Thyroid gland (tissue), 4 donors: Measurements from ENCODE around the gene CTNNA2. TPM values are rescaled to one million over a fixed set of nuclear protein-coding genes. Genes with fewer than 3 reads are reported as not detected.

Experiments used
- DNase-seq, 2 donors: peaks; one replicate each; pipeline ENCODE4 v3.0.0-alpha.2; 2019
- H3K27ac ChIP-seq, 3 donors: fragments of 200-600 bp; sonication (generic); 1 replicate in 2 of 3; 2 replicates in 1 of 3; pipeline ENCODE4 v1.5.1; 2016 to 2019; ENCODE audit warnings: mild to moderate bottlenecking in 1 of 3, moderate library complexity in 1 of 3
- H3K27me3 ChIP-seq: fragments of 200-600 bp; sonication (generic); one replicate; pipeline ENCODE4 v1.5.1; 2019
- H3K36me3 ChIP-seq, 2 donors: fragments of 200-600 bp; sonication (generic); one replicate each; pipeline ENCODE4 v1.5.1; 2016 to 2019
- H3K4me1 ChIP-seq, 2 donors: fragments of 200-600 bp; sonication (generic); one replicate each; pipeline ENCODE4 v1.5.1; 2017 to 2019
- H3K4me3 ChIP-seq, 3 donors: fragments of 200-600 bp; sonication (generic); replicated peaks in 1 of 3; 1 replicate in 2 of 3; 2 replicates in 1 of 3; pipeline ENCODE4 v1.5.1; 2016; ENCODE audit warnings: mild to moderate bottlenecking in 1 of 3
- H3K9me3 ChIP-seq: fragments of 200-600 bp; sonication (generic); one replicate; pipeline ENCODE4 v1.5.1; 2017
- CTCF ChIP-seq, 6 experiments: fragments of 200-600 bp in 3 of 6; fragments of 450-650 bp in 3 of 6; sonication (generic) in 3 of 6; IDR thresholded peaks; one replicate each; pipeline ENCODE4 v1.5.1; 2016 to 2019; ENCODE audit warnings: antibody characterized with exemption in 6 of 6, mild to moderate bottlenecking in 2 of 6, inconsistent platforms in 1 of 6, moderate library complexity in 1 of 6
- POLR2A ChIP-seq, 2 donors: fragments of 450-650 bp; IDR thresholded peaks; one replicate each; pipeline ENCODE4 v1.6.1; 2017; ENCODE audit warnings: antibody characterized with exemption in 2 of 2, mild to moderate bottlenecking in 2 of 2, moderate library complexity in 1 of 2
- WGBS, 2 donors: methylation state at CpG; one replicate each; pipeline ENCODE4 v1.1.5; 2017; 5-methylcytosine and 5-hydroxymethylcytosine counted together
- intact Hi-C: fragments of 100-400 bp; cut with DNase I; formaldehyde crosslinking; loops from one replicate; pipeline ENCODE4 v1.15.1; 2023
- total RNA-seq, 4 donors: library from RNA; depleted of rRNA; stranded (reverse); fragments of >200 nt; gene quantifications; one replicate each; pipeline ENCODE4 v1.2.3, GENCODE V29; 2016

The CTNNA2 gene
- total RNA-seq, 4 donors from 2014 or later = 0.13 to 0.44 (median 0.22) TPM; not detected in 1

- H3K27me3 ChIP-seq = no peaks in the 10 kb centered on the region
- TF ChIP-seq POLR2A (IDR thresholded peaks at IDR 0.05) (no peak), CTCF (IDR thresholded peaks at IDR 0.05) (no peak)
- H3K4me3 ChIP-seq = no peak overlapping the region
- H3K36me3 ChIP-seq = no peaks in the 10 kb centered on the region
- WGBS, 2 donors = 75 to 77% methylated on average over 3 of the region's 3 CpGs
- H3K27ac ChIP-seq = no peak overlapping the region
- H3K4me1 ChIP-seq = no peaks in the 10 kb centered on the region
- DNase-seq = no peak
- no peaks in the 10 kb centered on the region for H3K9me3 ChIP-seq
- intact Hi-C loops = no loop called here
These were observed 1003.1 kb downstream of the CTNNA2 start for GRCh38 chr2:80515964-80516363.

GRCh38 chr2:80517316-80517715, 1004.5 kb downstream of the CTNNA2 start:
- no peak for TF ChIP-seq CTCF (IDR thresholded peaks at IDR 0.05)
- no peaks in the 10 kb centered on the region for H3K4me1 ChIP-seq
- intact Hi-C loops = no loop called here
- WGBS, 2 donors = 69% methylated on average over 3 of the region's 3 CpGs
- DNase-seq = no peak
- no peaks in the 10 kb centered on the region for H3K9me3 ChIP-seq
- H3K27me3 ChIP-seq = no peaks in the 10 kb centered on the region
- no peak overlapping the region for H3K27ac ChIP-seq
- H3K4me3 ChIP-seq = no peak overlapping the region
- no peaks in the 10 kb centered on the region for H3K36me3 ChIP-seq

GRCh38 chr2:80519121-80519643, 1006.3 kb downstream of the CTNNA2 start:
- DNase-seq = no peak
- no peaks in the 10 kb centered on the region for H3K4me1 ChIP-seq
- WGBS, 2 donors = 85 to 90% methylated on average over 3 of the region's 3 CpGs
- no peak overlapping the region for H3K27ac ChIP-seq
- intact Hi-C loops = no loop called here
- H3K4me3 ChIP-seq = no peak overlapping the region
- H3K27me3 ChIP-seq = no peaks in the 10 kb centered on the region
- TF ChIP-seq CTCF (IDR thresholded peaks at IDR 0.05) (no peak), POLR2A (IDR thresholded peaks at IDR 0.05) (no peak)
- no peaks in the 10 kb centered on the region for H3K9me3 ChIP-seq
- H3K36me3 ChIP-seq = no peaks in the 10 kb centered on the region

- Histone ChIP-seq H3K27me3 (no peaks in the 10 kb centered on the region), H3K4me1 (no peaks in the 10 kb centered on the region), H3K27ac (no peak overlapping the region), H3K4me3 (no peak overlapping the region), H3K36me3 (no peaks in the 10 kb centered on the region), H3K9me3 (no peaks in the 10 kb centered on the region)
- DNase-seq = no peak
- TF ChIP-seq CTCF (IDR thresholded peaks at IDR 0.05) (no peak), POLR2A (IDR thresholded peaks at IDR 0.05) (no peak)
- intact Hi-C loops = no loop called here
- 30 to 93% methylated on average over 1 of the region's 1 CpG for WGBS, 2 donors
These were observed 1006.9 kb downstream of the CTNNA2 start for GRCh38 chr2:80519699-80520291.

GRCh38 chr2:80525152-80525551, 1012.3 kb downstream of the CTNNA2 start:
- TF ChIP-seq CTCF (IDR thresholded peaks at IDR 0.05) = no peak
- Histone ChIP-seq H3K27ac (no peak overlapping the region), H3K4me3 (no peak overlapping the region), H3K36me3 (no peaks in the 10 kb centered on the region), H3K27me3 (no peaks in the 10 kb centered on the region), H3K4me1 (no peaks in the 10 kb centered on the region), H3K9me3 (no peaks in the 10 kb centered on the region)
- intact Hi-C loops = no loop called here
- WGBS, 2 donors = 67 to 76% methylated on average over 2 of the region's 2 CpGs
- DNase-seq = no peak
